Endothelial cell (in vitro differentiated cells): Measurements from ENCODE around the gene SENP2. TPM values are rescaled to one million over a fixed set of nuclear protein-coding genes. Genes with fewer than 3 reads are reported as not detected.

Experiments
- DNase-seq: peaks from one replicate; pipeline ENCODE4 v3.0.0; 2021; ENCODE audit warnings: low spot score
- H3K27ac Mint-ChIP-seq: one replicate; pipeline ENCODE4 v1.8.0; 2021; ENCODE audit warnings: mixed read lengths, inconsistent platforms; ENCODE audit not compliant: unreplicated experiment
- H3K27me3 Mint-ChIP-seq: one replicate; pipeline ENCODE4 v1.8.0; 2021; ENCODE audit warnings: mild to moderate bottlenecking, moderate library complexity, mixed read lengths, inconsistent platforms; ENCODE audit not compliant: unreplicated experiment
- H3K36me3 Mint-ChIP-seq: one replicate; pipeline ENCODE4 v1.8.0; 2021; ENCODE audit warnings: mild to moderate bottlenecking, low read depth, mixed read lengths, inconsistent platforms; ENCODE audit not compliant: unreplicated experiment
- H3K4me1 Mint-ChIP-seq: one replicate; pipeline ENCODE4 v1.8.0; 2021; ENCODE audit warnings: mild to moderate bottlenecking, mixed read lengths, inconsistent platforms; ENCODE audit not compliant: unreplicated experiment
- H3K4me3 Mint-ChIP-seq: one replicate; pipeline ENCODE4 v1.8.0; 2021; ENCODE audit warnings: mild to moderate bottlenecking, mixed read lengths, inconsistent platforms; ENCODE audit not compliant: unreplicated experiment
- H3K9me3 Mint-ChIP-seq: one replicate; pipeline ENCODE4 v1.8.0; 2021; ENCODE audit warnings: mixed read lengths, inconsistent platforms; ENCODE audit not compliant: unreplicated experiment
- CTCF ChIP-seq: fragments of 200-600 bp; sonication (generic); IDR thresholded peaks from one replicate; pipeline ENCODE4 v1.5.0; 2021; ENCODE audit warnings: antibody characterized with exemption; ENCODE audit not compliant: unreplicated experiment
- long read RNA-seq: library from polyadenylated mRNA; unstranded; transcript quantifications from one replicate; pipeline ENCODE4 v2.0.0, GENCODE V29; 2020; ENCODE audit not compliant: unreplicated experiment
- total RNA-seq: library from RNA; stranded (reverse); fragmentation: NEBNext Ultra II Directional; extraction: Animal tissue kit (Norgen Biotek cat#: 25700); gene quantifications from one replicate; pipeline ENCODE4 v1.2.1, GENCODE V29; 2021; ENCODE audit not compliant: unreplicated experiment

The SENP2 gene
- total RNA-seq = 34.0 TPM
- long read RNA-seq, full-length matches to known transcripts = 5 of 9 reads
- long read RNA-seq, partial matches to known transcripts = 2 of 9 reads
- long read RNA-seq, other reads (novel, unspliced or antisense) = 2 of 9 reads

GRCh38 chr3:185585859-185586685 is at the start of gene SENP2:
Gene SENP2 (plus strand): TSS chr3:185586295. CDS start chr3:185586414, 119 bp downstream.
- peak within 1 kb of the TSS; percentile 95 for H3K27ac Mint-ChIP-seq
- no peaks in the 10 kb centered on the region for H3K9me3 Mint-ChIP-seq
- H3K4me3 Mint-ChIP-seq = peak within 1 kb of the TSS; percentile 97
- peaks cover 8% of the 10 kb centered on the region for H3K27me3 Mint-ChIP-seq
- peak; percentile 99 for DNase-seq
- H3K36me3 Mint-ChIP-seq = peaks cover 6% of the 10 kb centered on the region
- H3K4me1 Mint-ChIP-seq = peaks cover 13% of the 10 kb centered on the region
- peak; percentile 10 for TF ChIP-seq CTCF

- no peak for TF ChIP-seq CTCF
- H3K4me3 Mint-ChIP-seq = no peak overlapping the region
- peaks cover 4% of the 10 kb centered on the region for H3K27me3 Mint-ChIP-seq
- H3K9me3 Mint-ChIP-seq = no peaks in the 10 kb centered on the region
- peaks cover 12% of the 10 kb centered on the region for H3K4me1 Mint-ChIP-seq
- DNase-seq = no peak
- H3K27ac Mint-ChIP-seq = no peak overlapping the region
- no peaks in the 10 kb centered on the region for H3K36me3 Mint-ChIP-seq
Observed at GRCh38 chr3:185537369-185537970, 48.6 kb upstream of the SENP2 start.

- no peaks in the 10 kb centered on the region for H3K9me3 Mint-ChIP-seq
- H3K4me3 Mint-ChIP-seq = no peak overlapping the region
- peaks cover 4% of the 10 kb centered on the region for H3K27me3 Mint-ChIP-seq
- no peaks in the 10 kb centered on the region for H3K36me3 Mint-ChIP-seq
- no peak for DNase-seq
- no peak overlapping the region for H3K27ac Mint-ChIP-seq
- peaks cover 12% of the 10 kb centered on the region for H3K4me1 Mint-ChIP-seq
- TF ChIP-seq CTCF = no peak
Observed at GRCh38 chr3:185539934-185540333, 46.2 kb upstream of the SENP2 start.

GRCh38 chr3:185540695-185541094 is 45.4 kb upstream of the SENP2 start:
- Mint-ChIP-seq H3K27ac (no peak overlapping the region), H3K36me3 (no peaks in the 10 kb centered on the region), H3K4me1 (peaks cover 12% of the 10 kb centered on the region), H3K4me3 (no peak overlapping the region), H3K9me3 (no peaks in the 10 kb centered on the region), H3K27me3 (peaks cover 4% of the 10 kb centered on the region)
- DNase-seq = no peak
- no peak for TF ChIP-seq CTCF

GRCh38 chr3:185549122-185549521 is 37.0 kb upstream of the SENP2 start:
- TF ChIP-seq CTCF = no peak
- H3K27ac Mint-ChIP-seq = no peak overlapping the region

More at GRCh38 chr3:185549122-185549521, 37.0 kb upstream of the SENP2 start:
- DNase-seq = no peak
- no peaks in the 10 kb centered on the region for H3K27me3 Mint-ChIP-seq
- peaks cover 6% of the 10 kb centered on the region for H3K4me1 Mint-ChIP-seq
- no peak overlapping the region for H3K4me3 Mint-ChIP-seq
- no peaks in the 10 kb centered on the region for H3K9me3 Mint-ChIP-seq
- no peaks in the 10 kb centered on the region for H3K36me3 Mint-ChIP-seq
